ENCODE data around the gene SGIP1.
"Not testable (repeated sequence)": the region's sequence is repeated elsewhere in the genome, so short reads cannot be mapped to it uniquely, and the experiment has no call there.

Gene SGIP1

GRCh38 chr1:66773227-66773626 lies 239.3 kb downstream of the SGIP1 start:
- no peak for DNase-seq

- DNase-seq: no peak
Observed at GRCh38 chr1:66774438-66774837, 240.5 kb downstream of the SGIP1 start.

GRCh38 chr1:66775646-66776045 lies 241.7 kb downstream of the SGIP1 start:
- DNase-seq: no peak

DNA sequence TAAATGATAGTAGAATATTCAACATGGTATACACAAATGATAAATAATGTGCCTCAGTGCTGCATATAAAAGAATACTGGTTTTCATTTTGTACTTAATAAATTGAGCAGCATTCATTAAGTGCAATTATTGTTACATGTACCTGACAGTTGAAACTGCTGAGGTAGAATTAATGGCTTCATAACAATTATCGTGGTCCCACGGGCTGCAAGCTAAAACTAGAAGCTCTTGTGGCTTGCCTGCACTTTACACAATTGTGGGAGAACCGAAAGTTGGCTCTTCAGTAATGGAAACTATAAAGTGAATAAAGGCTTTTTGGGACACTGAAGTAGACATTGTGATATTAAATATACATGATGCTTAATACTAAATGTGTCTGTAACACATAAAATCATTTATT lies 243.9 kb downstream of the SGIP1 start:
- DNase-seq: no peak

DNA sequence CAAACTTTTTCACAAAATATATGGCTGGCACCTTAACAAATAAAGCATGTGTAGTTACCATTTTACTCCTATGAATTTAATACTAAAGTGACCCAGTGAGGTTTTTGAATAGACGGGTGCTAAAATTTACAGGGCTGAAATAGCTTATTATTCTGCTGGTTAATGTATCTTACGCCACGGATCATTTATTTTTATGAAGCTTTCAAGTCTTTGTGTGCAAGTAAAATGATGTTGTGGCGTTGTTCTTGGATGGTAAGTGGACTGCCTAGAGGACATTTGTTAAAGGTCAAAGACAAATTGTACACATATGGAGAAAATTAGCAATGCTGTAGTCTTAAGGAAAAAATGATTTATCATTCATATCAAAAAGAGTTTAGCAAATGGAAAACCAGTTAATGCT lies 244.3 kb downstream of the SGIP1 start:
- no peak for DNase-seq

- no peak for DNase-seq
Observed at GRCh38 chr1:66778969-66779368, 245.0 kb downstream of the SGIP1 start.

DNA sequence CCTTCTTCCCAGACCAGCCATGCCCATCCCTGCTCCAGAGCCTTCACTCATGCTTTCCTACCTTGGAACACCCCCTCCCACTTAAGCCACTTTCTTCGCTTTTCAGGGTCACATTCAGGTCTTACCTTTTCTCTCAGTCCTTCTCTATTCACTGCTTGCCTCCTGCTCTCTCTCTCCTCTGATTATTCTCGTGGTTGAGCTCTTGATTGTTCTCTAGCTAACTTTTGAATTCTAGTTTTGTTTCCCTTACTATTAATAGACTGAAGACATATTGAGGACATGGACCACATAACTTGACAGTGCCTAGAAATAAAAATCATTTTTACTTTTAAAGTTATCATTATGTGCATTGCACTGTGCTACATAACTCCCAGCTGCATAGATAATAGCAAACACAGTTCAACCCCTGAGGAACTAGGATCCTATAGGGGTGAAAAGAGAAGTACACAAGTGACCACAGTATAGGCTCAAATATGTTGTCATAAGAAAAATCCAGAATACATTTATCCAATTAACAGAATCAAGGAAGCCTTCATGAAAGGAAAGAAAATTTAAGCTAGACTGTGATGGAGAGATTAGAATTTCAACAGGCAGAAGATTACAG lies 245.6 kb downstream of the SGIP1 start:
- DNase-seq: no peak

- not testable (repeated sequence) for DNase-seq
Observed at GRCh38 chr1:66785800-66786199, 251.8 kb downstream of the SGIP1 start.

- no peak for DNase-seq
Observed at GRCh38 chr1:66787641-66788040, 253.7 kb downstream of the SGIP1 start.

DNA sequence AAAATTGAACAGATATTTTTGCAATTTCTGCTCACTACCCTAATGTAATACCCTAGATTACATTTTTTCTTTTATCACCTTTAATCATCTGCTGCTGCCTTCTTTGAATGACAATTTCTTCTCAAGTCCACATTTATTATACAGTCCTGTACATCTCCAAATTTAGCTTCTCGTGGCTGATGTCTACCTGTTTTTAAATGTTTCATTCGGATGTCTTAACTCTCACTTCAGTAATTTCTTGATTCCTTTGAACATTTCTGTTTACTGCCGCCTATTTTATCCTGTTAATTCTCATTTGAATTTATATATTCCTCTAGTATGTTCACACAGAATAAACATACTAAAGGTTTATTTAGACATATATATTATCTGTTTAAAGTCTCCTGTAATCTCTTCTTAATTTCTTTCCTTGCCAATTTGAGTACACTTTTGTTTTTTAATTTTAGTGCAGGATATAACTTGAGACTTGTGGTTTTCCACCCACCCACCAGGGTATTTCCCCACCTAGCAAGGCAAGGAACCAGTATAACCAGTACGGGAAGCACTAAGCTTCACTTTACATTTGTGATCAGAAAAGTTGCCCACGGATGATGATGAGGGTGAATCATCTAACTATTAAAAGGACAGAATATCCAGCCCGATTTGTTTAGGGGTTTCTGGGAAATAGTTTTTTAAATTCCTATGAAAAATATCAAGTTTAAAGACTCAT lies 254.4 kb downstream of the SGIP1 start:
- no peak for DNase-seq

- DNase-seq: no peak
Observed at GRCh38 chr1:66791621-66792610, 258.0 kb downstream of the SGIP1 start.

DNA sequence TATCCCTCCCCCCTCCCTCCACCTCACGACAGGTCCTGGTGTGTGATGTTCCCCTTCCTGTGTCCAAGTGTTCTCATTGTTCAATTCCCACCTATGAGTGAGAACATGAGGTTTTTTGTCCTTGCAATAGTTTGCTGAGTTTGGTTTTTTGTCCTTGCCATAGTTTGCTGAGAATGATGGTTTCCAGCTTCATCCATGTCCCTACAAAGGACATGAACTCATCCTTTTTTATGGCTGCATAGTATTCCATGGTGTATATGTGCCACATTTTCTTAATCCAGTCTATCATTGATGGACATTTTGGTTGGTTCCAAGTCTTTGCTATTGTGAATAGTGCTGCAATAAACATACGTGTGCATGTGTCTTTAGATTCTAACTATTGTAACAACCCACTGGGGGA lies 261.9 kb downstream of the SGIP1 start:
- DNase-seq: not testable (repeated sequence)

Data from bone marrow (tissue), 2 donors.